Renal pelvis (tissue), 4 donors: Measurements from ENCODE around the gene RAMACL. TPM values are rescaled to one million over a fixed set of nuclear protein-coding genes. Genes with fewer than 3 reads are reported as not detected.

Experiments used
- DNase-seq: peaks from one replicate; pipeline ENCODE4 v3.0.0-alpha.2; 2013
- polyA plus RNA-seq, 3 donors: library from polyadenylated mRNA; unstranded; fragments of 120-200 nt; gene quantifications; one replicate each; pipeline ENCODE4 v1.2.1, GENCODE V29; 2013; ENCODE audit not compliant: insufficient read length in 3 of 3

The RAMACL gene
- polyA plus RNA-seq, 3 donors, result 0.09 to 0.53 (median 0.25) TPM

DNA sequence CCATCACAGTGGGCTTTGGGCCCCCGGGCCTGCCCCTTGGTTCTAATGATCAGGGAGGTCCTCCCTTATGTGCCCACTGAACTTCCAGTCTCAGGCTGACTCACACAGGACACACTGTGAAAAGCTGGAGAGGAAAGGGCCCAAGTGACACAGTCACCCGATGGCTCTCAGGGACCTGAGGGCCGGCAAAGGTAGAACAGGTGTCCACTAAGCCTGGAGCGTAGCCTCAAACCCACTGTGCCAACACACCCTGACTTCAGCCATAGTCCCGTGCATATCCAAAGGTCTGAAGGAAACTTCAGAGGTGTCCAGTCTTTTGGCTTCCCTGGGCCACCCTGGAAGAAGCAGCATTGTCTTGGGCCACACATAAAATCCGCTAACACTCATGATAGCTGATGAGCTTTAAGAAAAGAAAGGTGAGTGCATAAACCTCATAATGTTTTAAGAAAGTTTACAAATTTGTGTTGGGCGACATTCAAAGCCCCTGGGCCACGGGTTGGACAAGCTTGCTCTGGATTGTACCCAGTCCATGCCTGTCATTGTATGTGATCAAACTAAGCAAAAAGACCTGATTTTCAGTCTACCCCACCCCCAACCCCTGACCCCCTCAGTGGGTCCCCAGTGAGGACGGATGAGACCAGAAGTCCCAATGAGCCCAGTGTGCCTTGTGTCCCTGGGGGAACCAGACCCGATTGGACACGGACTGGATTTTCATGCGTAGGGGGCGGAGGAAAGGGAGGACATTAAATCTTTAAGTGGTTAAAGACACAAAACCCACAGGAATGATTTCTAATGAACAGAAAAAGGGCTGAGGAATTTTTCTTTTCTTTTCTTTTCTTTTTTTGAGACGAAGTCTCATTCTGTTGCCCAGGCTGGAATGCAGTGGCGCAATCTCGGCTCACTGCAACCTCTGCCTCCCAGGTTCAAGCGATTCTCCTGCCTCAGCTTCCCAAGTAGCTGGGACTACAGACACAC, 6.1 kb downstream of the RAMACL start:
- DNase-seq, result no peak

GRCh38 chr6:166579237-166579850, 7.1 kb downstream of the RAMACL start:
- DNase-seq, result no peak

- no peak for DNase-seq
Observed at GRCh38 chr6:166578536-166579236, 7.8 kb downstream of the RAMACL start.

DNA sequence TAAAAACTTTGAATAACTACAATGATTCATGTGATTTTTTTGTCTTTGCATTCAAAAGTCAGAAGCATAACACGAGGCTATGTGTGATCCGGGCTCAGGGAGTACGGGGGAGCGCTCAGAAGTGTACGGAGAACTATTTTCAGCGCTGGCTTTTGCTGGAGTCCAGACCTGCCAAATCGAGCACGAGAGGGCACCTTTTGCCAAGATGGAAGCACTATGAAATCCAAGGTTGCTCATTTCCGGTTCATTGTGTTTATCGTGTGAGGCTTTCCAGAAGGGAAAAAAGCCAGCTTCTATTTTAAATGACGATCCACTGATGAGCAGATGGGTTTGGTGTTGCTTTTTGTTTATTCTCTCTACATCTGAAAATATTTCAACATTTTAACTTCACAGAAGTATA, 11.3 kb downstream of the RAMACL start:
- DNase-seq, result no peak

DNA sequence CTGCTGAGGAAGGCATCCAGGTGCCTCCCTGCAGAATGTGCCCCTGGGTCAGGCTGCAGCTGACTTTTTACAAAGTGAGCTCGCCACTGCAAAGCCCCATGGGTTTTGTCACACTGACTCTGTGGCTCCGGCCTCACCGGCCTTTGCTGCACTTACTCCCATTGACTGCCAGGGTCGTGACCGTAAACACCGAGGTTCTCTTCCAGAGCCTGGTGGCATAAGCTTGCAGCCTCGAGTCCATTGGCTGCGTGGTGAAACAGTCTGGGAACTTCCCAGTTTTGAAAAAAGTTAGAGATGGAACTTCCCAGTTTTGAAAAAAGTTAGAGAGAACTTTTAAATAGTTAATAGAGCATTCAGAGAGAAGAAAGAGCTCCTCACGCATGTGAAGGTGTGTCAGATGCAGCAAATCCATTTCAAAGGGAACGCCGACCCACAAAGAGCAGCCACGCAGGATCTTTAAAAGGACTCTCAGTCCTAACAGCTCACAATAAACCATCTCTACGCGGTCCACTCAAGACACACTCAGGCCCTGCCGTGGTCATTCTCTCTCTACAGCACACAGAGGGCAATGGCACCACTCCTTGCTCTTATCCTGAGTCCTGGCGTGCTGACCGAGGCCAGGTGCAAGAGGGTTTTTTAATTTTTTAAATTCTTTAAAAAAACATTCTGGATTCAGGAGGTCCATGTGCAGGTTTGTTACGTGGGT, 12.8 kb downstream of the RAMACL start:
- DNase-seq, result no peak

GRCh38 chr6:166572370-166573261, 13.9 kb downstream of the RAMACL start:
- DNase-seq, result no peak

GRCh38 chr6:166570929-166571713, 15.4 kb downstream of the RAMACL start:
- no peak for DNase-seq

DNA sequence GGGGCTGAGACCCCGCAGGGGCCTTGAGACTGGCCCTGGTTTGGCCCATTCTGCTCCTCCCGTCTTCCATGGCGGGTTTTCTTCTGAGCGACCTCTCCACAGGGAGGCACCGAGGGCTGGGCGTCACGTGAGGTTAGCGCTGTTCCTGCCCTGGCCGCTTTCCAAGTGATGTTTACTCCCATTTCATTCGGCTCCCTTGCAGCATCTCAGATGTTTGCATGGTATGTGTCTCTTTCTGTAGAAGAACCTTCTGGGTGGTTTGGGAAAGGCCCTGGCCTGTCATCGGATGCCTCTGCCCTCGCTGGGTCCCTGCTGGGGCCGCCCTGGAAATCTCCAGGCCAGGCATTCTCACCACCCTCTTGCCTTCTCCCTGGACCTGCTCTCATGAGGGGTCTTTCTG, 17.3 kb downstream of the RAMACL start:
- no peak for DNase-seq

GRCh38 chr6:166567813-166568212, 18.7 kb downstream of the RAMACL start:
- no peak for DNase-seq

DNA sequence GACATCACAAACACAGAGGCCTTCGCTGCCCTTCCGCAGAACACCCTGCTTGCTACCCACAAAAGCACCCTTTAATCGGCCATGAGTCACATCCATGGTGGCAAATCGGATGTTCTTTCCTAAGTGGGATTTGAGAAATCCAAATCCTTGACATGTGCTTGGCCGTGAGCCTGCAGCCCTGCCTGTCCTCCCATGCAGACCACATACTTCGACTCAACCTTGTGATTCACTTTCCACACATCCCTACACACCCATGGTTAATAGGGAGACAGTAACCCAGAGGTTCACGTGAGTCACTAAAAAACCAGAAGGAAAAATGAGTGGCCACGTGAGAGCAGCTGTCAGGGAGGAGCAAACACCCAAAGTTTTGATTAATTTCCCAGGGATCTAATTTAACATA, 19.4 kb downstream of the RAMACL start:
- no peak for DNase-seq

- DNase-seq, result no peak
Observed at GRCh38 chr6:166566026-166567011, 20.2 kb downstream of the RAMACL start.

DNA sequence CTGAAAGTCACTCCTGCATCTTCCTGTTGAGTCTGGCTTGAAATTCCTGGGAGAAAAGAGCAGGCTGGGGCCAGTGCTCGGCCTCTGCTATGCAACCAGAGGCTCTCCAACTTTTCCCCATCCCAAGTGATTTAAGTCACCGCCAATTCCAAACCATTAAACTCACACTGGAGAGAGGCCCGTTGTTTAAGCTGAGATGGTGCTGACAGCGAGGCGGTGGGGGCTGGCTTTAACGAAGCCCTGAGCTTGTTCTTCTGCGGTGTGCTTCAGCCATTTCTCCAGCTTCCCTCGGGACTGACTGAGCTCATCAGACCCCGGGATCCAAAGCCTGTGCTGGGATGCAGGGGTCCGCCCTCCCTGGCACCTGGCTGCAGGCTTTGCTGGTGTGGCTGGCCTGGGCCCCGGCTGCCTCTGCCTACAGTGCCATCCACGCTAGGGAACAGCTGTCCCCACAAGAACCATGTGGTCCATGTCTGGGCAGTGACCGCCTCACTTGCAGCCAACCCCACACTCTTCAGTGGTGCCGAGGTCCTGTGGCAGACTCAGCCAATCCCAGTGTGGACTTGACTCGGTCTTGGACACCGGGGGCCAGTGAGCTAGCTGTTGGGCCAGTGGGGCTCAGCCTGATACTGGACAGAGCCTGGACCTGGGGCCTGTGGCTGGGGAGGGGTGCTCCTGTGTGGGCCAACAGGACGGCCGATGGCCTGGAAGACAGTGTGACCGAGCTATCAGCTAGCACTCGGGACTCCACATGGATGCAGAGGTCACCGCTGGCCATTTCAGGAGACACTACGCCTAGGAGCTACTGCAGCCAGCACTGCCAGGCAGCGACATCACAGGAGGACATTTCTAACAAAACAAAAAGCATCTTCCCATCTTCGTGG, 21.2 kb downstream of the RAMACL start:
- DNase-seq, result no peak

DNA sequence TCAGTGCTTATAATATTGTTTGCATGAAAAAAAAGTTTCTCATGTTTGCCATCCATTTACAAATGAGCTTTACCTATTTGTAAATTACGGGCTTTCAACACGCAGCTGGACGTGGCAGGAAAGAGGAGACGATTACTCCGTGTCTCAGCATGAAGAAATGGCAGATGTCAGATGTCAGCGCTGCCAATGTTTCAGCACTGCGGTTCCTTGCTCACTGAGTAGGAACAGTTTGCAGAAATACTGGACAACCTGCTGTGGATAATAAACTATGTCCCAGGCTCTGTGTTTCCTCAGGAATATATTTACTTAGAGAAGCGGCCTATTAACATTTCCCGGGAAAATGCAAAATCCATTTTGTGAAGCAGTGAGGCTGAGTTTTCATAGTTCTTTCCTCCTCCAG, 22.7 kb downstream of the RAMACL start:
- DNase-seq, result no peak

GRCh38 chr6:166563200-166563599, 23.3 kb downstream of the RAMACL start:
- no peak for DNase-seq

DNA sequence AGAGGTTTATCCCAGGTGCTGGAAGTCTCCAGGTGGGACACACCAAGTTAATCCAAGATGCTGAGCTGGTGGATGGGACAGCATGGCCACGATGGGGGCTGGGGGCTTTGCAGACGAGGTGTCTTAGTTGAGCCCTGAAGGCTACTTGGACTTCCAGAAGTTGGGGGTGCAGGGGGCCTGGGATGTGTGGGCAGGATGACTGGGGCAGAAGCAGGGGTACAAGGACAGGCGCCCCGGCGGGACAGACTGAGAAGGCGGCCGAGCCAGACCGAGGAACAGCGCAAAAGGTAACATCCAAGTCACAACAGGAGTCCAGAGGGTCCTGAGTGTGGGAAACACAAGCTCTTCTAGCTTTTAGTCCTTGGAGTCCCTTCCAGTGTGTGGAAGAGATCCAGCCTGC, 23.8 kb downstream of the RAMACL start:
- no peak for DNase-seq

DNA sequence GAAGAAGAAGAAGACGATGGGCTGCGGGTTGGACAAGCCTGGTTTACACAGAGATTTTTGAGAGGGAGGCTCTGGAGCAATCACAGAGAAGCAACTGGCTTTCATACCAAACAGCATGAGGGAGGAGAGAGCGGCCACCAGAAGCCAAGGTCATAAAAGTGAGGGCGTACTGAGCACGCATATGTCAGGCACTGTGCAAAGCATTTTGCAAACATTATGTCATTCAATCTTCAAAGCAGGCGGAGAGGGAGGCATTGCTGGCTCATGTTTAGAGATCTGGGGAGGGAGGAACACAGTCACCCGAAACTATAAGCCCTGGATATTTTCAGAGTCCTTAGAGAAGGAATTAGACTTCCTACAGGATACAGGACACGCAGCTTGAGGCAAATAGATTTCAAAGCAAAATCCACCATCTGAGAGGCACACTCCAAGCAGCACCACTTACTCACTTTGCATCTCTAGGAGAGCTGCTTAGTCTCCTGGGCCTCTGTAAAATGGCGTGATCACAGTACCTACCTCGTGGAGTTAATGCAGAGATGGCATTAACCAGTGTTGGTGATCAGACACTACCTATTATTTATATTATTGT, 24.6 kb downstream of the RAMACL start:
- DNase-seq, result no peak

- DNase-seq, result no peak
Observed at GRCh38 chr6:166560222-166560621, 26.3 kb downstream of the RAMACL start.
